Activated T-cell treated with anti-CD3 and anti-CD28 coated beads for 1 hour (primary cell): ENCODE results near the gene CAMTA1.

Source experiments
- DNase-seq: peaks from one replicate; pipeline ENCODE4 v3.0.0-alpha.2; 2020; ENCODE audit warnings: low read depth

The CAMTA1 gene

GRCh38 chr1:7743346-7743745 is 958.1 kb downstream of the CAMTA1 start:
- no peak for DNase-seq

GRCh38 chr1:7744882-7745281 is 959.6 kb downstream of the CAMTA1 start:
- DNase-seq: no peak

GRCh38 chr1:7745783-7746182 is 960.5 kb downstream of the CAMTA1 start:
- DNase-seq: no peak

- DNase-seq: no peak
These were observed 962.4 kb downstream of the CAMTA1 start for GRCh38 chr1:7747605-7748004.

GRCh38 chr1:7749126-7749525 is 963.9 kb downstream of the CAMTA1 start:
- DNase-seq: no peak

GRCh38 chr1:7751174-7751573 is 965.9 kb downstream of the CAMTA1 start:
- no peak for DNase-seq

- peak; percentile 32 for DNase-seq
These were observed 967.5 kb downstream of the CAMTA1 start for GRCh38 chr1:7752512-7753417.

GRCh38 chr1:7753641-7754040 is 968.4 kb downstream of the CAMTA1 start:
- DNase-seq: no peak

- DNase-seq: no peak
These were observed 969.0 kb downstream of the CAMTA1 start for GRCh38 chr1:7754234-7754633.

GRCh38 chr1:7755448-7755847 is 970.2 kb downstream of the CAMTA1 start:
- DNase-seq: no peak

GRCh38 chr1:7760245-7760644 is 975.0 kb downstream of the CAMTA1 start:
- no peak for DNase-seq

- no peak for DNase-seq
These were observed 975.8 kb downstream of the CAMTA1 start for GRCh38 chr1:7761103-7761502.

GRCh38 chr1:7767176-7767575 is 981.9 kb downstream of the CAMTA1 start:
- no peak for DNase-seq

GRCh38 chr1:7768583-7768982 is 983.3 kb downstream of the CAMTA1 start:
- DNase-seq: no peak

GRCh38 chr1:7769673-7770412 is 984.6 kb downstream of the CAMTA1 start:
- DNase-seq: no peak

GRCh38 chr1:7770669-7770996 is 985.4 kb downstream of the CAMTA1 start:
- DNase-seq: no peak

- peak; percentile 87 for DNase-seq
These were observed 986.0 kb downstream of the CAMTA1 start, which contains the start of gene VAMP3 for GRCh38 chr1:7770997-7771822. Gene VAMP3 (plus strand): TSS chr1:7771296. CDS start chr1:7771384, 88 bp downstream.

GRCh38 chr1:7771823-7772299 is 986.6 kb downstream of the CAMTA1 start:
- no peak for DNase-seq

- no peak for DNase-seq
These were observed 992.3 kb downstream of the CAMTA1 start for GRCh38 chr1:7777591-7777990.

- DNase-seq: no peak
These were observed 992.9 kb downstream of the CAMTA1 start for GRCh38 chr1:7778133-7778628.

GRCh38 chr1:7780976-7781375 is 995.7 kb downstream of the CAMTA1 start:
- no peak for DNase-seq

- DNase-seq: no peak
These were observed 996.2 kb downstream of the CAMTA1 start for GRCh38 chr1:7781501-7781900.
